ENCODE results near the gene TFAM.

DNA sequence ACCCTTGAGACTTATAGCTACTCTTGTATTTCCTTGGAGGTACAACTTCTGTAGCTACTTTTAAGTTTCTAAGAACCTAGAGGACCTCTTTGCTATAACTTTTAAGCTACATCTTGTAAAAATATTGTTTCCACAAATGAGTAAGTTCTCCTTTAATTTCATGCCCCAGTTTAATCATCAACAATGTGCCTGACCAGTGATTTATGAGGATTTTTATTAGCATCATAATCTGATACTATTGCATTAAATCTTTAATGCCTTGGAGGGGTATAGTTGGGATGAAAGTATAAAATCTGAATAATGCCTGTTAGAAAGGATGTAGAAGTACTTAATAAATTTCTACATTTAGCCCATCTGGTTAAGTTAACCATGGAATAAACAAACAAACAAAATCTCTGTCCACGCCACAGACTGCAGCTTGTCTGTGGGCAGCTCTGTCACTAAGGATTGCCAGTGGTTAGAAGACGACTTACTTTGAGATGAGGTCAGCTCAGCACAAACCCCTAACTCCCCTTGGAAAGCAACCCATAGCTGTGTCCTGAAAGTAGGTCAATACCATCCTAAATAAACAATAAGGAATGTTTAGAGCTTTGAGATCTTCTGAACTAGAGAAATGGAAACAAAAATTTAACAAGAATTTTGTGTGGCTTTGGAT, 32.1 kb upstream of the TFAM start:
- TF ChIP-seq, protein P1, sequence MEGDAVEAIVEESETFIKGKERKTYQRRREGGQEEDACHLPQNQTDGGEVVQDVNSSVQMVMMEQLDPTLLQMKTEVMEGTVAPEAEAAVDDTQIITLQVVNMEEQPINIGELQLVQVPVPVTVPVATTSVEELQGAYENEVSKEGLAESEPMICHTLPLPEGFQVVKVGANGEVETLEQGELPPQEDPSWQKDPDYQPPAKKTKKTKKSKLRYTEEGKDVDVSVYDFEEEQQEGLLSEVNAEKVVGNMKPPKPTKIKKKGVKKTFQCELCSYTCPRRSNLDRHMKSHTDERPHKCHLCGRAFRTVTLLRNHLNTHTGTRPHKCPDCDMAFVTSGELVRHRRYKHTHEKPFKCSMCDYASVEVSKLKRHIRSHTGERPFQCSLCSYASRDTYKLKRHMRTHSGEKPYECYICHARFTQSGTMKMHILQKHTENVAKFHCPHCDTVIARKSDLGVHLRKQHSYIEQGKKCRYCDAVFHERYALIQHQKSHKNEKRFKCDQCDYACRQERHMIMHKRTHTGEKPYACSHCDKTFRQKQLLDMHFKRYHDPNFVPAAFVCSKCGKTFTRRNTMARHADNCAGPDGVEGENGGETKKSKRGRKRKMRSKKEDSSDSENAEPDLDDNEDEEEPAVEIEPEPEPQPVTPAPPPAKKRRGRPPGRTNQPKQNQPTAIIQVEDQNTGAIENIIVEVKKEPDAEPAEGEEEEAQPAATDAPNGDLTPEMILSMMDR (IDR thresholded peaks at IDR 0.05; ENCODE audit: low read depth, low read length): no peak
- TF ChIP-seq EZH2phosphoT487 (IDR thresholded peaks at IDR 0.05; ENCODE audit: low read depth): no peak

All from OCI-LY3 (cell line).